PC-3 (cell line): ENCODE data around the gene EHHADH.

Experiments
- EZH2 ChIP-seq: fragments of 300-600 bp; sonication (generic); IDR thresholded peaks from one replicate; pipeline ENCODE4 v1.6.1; 2017; ENCODE audit warnings: antibody characterized with exemption, mild to moderate bottlenecking, low read length; ENCODE audit not compliant: unreplicated experiment
- EZH2phosphoT487 ChIP-seq: fragments of 300-600 bp; sonication (generic); IDR thresholded peaks from 2 replicates; pipeline ENCODE4 v1.6.1; 2018; ENCODE audit warnings: mild to moderate bottlenecking, antibody characterized with exemption, low read length, borderline replicate concordance
- TF ChIP-seq, protein P1 (sequence below): fragments of 300-600 bp; sonication (generic); conservative IDR thresholded peaks from 2 replicates; pipeline ENCODE4 v1.5.1; 2017; ENCODE audit warnings: antibody characterized with exemption, low read depth, mild to moderate bottlenecking, low read length

DNA sequence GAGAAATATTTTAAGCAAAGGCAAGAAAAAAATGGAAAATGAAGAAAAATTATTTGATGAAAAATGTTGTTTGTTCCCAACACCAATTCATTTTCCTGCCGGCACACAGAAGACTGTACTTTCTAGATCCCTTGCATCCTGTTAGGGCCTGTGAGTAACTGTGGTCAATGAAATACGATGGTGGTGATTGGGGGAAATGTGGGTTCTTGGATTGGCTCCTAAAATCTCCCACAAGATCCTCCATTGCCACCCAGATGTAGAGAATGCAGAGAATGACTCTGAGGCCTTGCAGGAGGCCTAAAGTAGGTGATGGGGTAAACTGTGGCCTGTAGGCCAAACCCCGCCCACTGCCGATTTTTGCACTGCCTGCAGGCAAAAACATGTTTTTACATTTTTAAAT, 54.6 kb downstream of the EHHADH start:
- TF ChIP-seq EZH2phosphoT487 (no peak), EZH2 (no peak)
- TF ChIP-seq, protein P1, sequence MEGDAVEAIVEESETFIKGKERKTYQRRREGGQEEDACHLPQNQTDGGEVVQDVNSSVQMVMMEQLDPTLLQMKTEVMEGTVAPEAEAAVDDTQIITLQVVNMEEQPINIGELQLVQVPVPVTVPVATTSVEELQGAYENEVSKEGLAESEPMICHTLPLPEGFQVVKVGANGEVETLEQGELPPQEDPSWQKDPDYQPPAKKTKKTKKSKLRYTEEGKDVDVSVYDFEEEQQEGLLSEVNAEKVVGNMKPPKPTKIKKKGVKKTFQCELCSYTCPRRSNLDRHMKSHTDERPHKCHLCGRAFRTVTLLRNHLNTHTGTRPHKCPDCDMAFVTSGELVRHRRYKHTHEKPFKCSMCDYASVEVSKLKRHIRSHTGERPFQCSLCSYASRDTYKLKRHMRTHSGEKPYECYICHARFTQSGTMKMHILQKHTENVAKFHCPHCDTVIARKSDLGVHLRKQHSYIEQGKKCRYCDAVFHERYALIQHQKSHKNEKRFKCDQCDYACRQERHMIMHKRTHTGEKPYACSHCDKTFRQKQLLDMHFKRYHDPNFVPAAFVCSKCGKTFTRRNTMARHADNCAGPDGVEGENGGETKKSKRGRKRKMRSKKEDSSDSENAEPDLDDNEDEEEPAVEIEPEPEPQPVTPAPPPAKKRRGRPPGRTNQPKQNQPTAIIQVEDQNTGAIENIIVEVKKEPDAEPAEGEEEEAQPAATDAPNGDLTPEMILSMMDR: no peak
